Measurements from ENCODE around the gene CGNL1.

DNA sequence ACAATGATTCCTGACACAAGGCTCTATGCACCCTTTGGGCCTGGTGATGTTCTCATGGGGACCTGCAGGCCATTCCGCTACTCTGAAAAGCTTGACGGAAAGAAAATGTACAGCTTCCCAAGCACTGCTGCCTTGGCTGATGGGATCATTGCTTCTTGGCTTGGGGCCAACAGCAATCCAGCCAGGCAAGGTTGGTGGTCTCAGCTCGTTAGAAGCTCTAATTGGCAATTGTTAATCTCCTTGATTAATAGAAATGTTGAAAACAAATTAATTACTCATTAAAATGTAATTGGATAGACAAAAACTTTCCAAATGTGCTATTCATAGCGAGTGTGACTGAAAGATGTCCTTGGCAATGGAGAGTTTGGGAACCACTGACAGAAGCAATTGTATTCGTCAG is 199.1 kb downstream of the CGNL1 start:
- TF ChIP-seq TAF1 (IDR thresholded peaks at IDR 0.05; ENCODE audit: low read depth) = no peak
- no peak for TF ChIP-seq FOXM1 (IDR thresholded peaks at IDR 0.05; ENCODE audit: borderline replicate concordance, low read depth)
- TF ChIP-seq ZBTB7A (IDR thresholded peaks at IDR 0.05; ENCODE audit: low read depth) = no peak
- TF ChIP-seq, protein P1, sequence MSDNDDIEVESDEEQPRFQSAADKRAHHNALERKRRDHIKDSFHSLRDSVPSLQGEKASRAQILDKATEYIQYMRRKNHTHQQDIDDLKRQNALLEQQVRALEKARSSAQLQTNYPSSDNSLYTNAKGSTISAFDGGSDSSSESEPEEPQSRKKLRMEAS (IDR thresholded peaks at IDR 0.05) = no peak
- no peak for TF ChIP-seq EP300 (IDR thresholded peaks at IDR 0.05; ENCODE audit: borderline replicate concordance)
- no peak for TF ChIP-seq YY1 (IDR thresholded peaks at IDR 0.05; ENCODE audit: low read depth)
- TF ChIP-seq TCF12 (IDR thresholded peaks at IDR 0.05; ENCODE audit: low read depth) = no peak
- TF ChIP-seq, protein P2, sequence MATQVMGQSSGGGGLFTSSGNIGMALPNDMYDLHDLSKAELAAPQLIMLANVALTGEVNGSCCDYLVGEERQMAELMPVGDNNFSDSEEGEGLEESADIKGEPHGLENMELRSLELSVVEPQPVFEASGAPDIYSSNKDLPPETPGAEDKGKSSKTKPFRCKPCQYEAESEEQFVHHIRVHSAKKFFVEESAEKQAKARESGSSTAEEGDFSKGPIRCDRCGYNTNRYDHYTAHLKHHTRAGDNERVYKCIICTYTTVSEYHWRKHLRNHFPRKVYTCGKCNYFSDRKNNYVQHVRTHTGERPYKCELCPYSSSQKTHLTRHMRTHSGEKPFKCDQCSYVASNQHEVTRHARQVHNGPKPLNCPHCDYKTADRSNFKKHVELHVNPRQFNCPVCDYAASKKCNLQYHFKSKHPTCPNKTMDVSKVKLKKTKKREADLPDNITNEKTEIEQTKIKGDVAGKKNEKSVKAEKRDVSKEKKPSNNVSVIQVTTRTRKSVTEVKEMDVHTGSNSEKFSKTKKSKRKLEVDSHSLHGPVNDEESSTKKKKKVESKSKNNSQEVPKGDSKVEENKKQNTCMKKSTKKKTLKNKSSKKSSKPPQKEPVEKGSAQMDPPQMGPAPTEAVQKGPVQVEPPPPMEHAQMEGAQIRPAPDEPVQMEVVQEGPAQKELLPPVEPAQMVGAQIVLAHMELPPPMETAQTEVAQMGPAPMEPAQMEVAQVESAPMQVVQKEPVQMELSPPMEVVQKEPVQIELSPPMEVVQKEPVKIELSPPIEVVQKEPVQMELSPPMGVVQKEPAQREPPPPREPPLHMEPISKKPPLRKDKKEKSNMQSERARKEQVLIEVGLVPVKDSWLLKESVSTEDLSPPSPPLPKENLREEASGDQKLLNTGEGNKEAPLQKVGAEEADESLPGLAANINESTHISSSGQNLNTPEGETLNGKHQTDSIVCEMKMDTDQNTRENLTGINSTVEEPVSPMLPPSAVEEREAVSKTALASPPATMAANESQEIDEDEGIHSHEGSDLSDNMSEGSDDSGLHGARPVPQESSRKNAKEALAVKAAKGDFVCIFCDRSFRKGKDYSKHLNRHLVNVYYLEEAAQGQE (IDR thresholded peaks at IDR 0.05; ENCODE audit: low read depth) = no peak
- TF ChIP-seq, protein P3, sequence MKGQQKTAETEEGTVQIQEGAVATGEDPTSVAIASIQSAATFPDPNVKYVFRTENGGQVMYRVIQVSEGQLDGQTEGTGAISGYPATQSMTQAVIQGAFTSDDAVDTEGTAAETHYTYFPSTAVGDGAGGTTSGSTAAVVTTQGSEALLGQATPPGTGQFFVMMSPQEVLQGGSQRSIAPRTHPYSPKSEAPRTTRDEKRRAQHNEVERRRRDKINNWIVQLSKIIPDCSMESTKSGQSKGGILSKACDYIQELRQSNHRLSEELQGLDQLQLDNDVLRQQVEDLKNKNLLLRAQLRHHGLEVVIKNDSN (IDR thresholded peaks at IDR 0.05) = no peak
- TF ChIP-seq CEBPB (IDR thresholded peaks at IDR 0.05) = no peak
- no peak for TF ChIP-seq RAD21 (IDR thresholded peaks at IDR 0.05; ENCODE audit: low read depth)
- TF ChIP-seq CREB1 (IDR thresholded peaks at IDR 0.05; ENCODE audit: low read depth) = no peak
- peak; percentile 50; the same call in 1 of the 2 replicates for TF ChIP-seq NFIC (IDR thresholded peaks at IDR 0.05)
- TF ChIP-seq TEAD4 (IDR thresholded peaks at IDR 0.05) = no peak
